GM19240 (cell line): ENCODE data around the gene SNRPD2.
"Not testable (repeated sequence)": the region's sequence is repeated elsewhere in the genome, so short reads cannot be mapped to it uniquely, and the experiment has no call there.

Experiments used
- DNase-seq: peaks from one replicate; pipeline ENCODE4 v3.0.0; 2011; ENCODE audit warnings: low spot score; ENCODE audit not compliant: insufficient read length

The SNRPD2 gene

DNA sequence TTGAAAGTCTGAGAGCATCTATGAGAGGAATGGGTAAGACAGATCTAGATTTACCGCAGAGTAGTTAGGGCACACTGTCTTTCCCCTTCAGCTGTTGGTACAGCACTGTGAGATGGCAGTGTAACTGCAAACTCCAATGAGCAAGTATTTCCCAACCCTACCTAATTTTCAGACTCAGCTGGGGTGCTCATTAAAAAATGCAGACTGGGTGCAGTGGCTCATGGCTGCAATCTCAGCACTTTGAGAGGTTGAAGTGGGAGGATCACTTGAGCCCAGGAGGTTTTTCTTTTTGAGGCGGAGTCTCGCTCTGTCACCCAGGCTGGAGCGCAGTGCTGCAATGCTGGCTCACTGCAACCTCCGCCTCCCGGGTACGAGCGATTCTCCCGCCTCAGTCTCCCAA, 13.4 kb upstream of the SNRPD2 start:
- DNase-seq, result no peak

DNA sequence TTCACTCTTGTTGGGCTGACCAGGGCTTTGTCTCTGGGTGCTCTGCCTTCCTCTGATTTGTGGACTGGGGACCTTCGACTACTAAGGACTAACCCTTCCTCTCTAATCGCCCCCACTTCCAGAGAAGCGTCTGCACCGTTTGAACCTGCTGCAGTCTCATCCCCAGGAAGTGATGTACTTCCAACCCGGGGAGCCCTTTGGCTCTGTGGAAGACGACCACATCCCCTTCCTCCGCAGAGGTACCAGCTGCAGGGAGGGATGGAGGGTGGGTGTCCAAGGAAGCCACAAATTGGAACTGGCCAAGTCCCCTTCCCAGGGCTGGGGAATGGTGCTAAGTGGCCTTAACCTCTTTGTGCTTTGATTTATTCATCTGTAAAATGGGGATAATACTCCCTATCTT, 9.9 kb upstream of the SNRPD2 start:
- no peak for DNase-seq

DNA sequence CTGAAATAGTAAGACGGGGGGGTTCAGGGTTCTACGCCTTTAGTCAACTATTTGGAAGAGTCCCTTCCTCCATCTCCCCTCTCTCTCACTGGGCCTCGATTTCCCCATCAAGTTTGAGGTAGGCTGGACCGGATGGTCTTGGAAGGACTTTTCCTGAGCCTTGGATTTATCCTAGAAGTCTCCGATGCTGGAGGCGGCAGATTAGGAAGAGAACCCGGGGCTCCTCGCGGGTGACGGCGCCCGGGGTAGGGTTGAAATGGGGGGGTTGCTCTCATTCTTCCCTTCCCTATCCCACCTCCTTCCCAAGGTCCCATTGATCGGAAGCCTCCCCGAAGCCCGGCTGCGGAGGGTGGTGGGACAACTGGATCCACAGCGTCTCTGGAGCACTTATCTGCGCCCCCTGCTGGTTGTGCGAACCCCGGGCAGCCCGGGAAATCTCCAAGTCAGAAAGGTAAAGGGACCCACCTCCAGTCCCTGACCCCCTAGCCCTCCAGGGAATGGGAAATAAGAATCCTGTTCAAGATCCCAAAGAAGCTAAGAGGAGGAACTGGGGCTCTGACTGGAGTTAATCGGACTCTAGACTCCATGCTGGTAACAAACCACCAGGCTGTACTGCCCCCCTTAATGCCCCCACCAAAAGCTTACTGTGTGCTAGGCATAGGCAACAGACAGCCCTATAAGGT, 1.5 kb upstream of the SNRPD2 start:
- DNase-seq, result peak; percentile 58

DNA sequence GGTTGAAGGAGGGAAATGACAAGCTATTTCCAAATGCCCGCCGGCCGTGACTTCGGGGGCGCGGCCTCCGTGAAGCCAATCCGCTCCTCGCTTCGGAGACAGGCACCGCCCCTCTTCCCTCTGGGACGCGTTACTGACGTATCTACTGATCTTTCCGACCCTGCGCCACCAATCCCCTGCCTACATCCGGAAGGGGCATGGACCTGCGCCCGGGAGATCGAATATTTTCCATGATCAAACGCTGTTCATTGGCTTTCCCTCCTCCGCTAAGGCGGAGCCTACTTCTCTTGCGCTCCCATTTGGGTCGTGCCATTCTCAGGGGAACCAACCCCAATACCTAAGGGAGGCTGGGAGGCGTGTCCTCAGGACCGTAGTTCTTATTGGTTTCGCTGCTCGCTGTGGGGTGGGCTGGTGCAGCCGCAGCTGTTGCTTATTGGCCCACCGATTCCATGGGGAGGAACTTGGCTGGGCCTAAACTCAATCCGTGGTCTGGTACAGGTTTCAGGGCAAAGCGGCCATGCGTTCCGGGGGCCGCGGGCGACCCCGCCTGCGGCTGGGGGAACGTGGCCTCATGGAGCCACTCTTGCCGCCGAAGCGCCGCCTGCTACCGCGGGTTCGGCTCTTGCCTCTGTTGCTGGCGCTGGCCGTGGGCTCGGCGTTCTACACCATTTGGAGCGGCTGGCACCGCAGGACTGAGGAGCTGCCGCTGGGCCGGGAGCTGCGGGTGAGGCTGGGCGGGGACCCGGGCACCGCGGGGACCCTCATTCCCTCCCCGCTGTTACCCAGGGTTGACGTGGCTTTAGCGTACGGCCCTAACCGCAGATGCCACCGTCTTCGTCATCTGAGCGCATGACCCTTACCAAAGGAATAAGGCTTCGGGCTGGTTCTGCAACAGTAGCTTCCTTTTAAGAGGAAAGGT, 693 bp upstream of the SNRPD2 start, which contains the start of gene QPCTL:
QPCTL (plus strand) TSS at position 480 of the 919 bp plus-strand sequence; CDS start at position 518, 38 bp downstream.
- DNase-seq, result peak; percentile 88

DNA sequence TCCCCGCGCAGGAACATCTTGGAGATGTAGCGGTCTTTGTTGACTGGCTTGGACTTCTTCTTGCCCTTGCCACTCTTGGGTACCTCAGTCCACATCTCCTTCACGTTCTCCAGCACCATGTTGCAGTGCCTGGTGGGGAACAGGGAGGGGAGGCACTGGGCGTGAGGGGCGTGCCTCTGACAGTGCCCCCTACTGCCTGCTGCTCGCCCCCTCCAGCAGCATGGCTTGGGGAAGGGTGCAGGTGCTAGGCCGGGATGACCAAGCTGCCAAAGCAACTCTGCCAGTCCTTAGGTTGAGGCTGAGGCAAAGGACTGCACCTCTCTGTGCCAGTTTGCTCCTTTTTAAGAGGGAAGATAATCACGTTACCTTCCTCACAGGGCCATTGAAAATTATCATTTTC, 4.2 kb downstream of the SNRPD2 start:
- DNase-seq, result no peak

DNA sequence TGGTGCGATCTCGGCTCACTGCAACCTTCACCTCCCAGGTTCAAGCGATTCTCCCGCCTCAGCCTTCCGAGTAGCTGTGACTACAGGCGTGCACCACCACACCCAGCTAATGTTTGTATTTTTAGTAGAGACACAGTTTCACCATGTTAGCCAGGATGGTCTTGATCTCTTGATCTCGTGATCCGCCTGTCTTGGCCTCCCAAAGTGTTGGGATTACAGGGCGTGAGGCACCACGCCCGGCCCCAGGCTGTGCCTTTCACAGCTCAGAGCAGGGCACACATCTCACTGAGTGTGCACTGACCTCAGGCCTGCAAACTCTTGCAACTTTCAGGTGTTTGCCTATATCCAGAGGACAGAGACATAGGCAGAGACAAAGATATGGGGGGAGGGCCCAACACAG, 6.7 kb downstream of the SNRPD2 start:
- not testable (repeated sequence) for DNase-seq

DNA sequence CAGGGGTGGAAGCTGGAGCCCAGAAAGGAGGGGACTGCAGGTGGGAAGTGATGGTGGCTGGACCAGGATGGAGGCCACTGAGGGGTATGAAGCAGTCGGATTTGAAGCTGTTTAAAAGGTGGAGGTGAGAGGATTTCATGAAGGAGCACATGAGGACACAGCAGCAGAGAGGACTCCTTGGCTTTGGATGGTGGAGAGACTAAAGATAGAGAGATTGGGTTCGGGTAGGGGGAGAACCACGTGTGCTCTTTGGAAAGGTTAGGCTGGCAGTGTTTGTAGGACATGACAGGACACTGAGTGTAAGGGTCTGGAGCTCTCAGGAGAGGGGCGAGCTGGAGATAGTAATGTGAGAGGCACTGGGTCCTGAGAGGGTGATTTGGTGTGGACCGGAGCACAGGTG, 8.8 kb downstream of the SNRPD2 start:
- DNase-seq, result no peak

DNA sequence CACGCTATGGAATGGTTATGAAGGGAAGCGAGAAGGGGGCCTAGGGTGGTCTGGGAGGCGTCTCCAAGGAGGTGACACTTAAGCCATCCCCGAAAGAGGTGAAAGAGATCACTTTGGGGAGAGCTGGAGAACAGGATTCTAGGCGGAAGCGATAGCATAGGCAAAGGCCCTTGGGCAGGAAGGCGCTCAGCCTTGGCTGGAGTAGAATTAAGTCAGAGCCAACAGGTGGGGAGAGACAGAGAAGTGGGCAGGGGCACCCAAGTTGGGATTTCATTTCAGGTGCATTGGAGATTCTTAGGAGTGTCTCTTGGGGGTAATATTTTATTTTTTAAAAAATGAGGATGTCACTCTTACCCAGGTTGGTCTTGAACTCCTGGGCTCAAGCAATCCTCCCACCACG, 9.6 kb downstream of the SNRPD2 start:
- DNase-seq, result no peak

DNA sequence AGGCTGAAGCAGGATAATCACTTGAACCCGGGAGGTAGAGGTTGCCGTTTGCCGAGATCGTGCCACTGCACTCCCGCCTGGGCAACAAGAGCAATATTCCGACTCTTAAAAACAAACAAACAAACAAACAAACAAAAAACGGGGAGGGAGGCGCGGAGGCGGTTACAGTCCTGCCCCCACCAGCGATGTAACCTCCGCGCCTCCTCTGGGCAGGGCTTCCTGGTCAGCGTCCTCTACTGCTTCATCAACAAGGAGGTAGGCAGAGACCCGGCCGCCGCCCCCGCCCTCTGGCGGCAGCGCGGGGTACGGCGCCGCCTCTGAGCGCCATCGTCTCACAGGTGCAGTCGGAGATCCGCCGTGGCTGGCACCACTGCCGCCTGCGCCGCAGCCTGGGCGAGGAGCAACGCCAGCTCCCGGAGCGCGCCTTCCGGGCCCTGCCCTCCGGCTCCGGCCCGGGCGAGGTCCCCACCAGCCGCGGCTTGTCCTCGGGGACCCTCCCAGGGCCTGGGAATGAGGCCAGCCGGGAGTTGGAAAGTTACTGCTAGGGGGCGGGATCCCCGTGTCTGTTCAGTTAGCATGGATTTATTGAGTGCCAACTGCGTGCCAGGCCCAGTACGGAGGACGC, 10.2 kb downstream of the SNRPD2 start:
- DNase-seq, result peak; percentile 70

DNA sequence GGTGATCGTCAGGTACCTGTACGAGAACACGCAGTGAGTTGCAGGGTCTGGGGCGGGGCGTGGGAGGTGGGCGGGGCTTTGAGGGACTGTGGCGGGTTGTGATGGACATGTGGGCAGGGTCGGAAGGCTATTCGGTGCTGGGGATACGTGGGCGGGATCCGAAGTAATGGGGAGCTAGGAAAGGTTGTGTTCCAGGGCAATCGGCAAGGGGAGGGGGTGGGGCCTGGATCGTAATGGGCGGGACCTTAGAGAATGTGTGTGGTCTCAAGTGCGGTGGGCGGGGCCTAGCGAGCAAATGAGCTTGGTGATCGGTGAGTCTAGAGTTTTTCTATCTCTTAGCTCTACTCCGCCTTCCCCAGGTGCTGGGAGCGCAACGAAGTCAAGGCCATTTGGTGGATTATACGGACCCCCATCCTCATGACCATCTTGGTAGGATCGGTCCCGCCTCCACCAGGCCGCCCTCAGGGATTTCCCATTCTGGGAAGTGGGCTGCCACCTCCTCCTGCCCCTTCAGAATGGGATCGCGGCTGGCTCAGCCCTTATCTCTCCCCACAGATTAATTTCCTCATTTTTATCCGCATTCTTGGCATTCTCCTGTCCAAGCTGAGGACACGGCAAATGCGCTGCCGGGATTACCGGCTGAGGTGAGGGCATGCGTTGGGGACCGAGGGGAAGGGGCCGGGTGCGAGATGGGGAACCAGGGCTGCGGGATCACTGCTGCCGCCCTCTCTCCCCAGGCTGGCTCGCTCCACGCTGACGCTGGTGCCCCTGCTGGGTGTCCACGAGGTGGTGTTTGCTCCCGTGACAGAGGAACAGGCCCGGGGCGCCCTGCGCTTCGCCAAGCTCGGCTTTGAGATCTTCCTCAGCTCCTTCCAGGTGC, 14.2 kb downstream of the SNRPD2 start:
- peak; percentile 71 for DNase-seq

DNA sequence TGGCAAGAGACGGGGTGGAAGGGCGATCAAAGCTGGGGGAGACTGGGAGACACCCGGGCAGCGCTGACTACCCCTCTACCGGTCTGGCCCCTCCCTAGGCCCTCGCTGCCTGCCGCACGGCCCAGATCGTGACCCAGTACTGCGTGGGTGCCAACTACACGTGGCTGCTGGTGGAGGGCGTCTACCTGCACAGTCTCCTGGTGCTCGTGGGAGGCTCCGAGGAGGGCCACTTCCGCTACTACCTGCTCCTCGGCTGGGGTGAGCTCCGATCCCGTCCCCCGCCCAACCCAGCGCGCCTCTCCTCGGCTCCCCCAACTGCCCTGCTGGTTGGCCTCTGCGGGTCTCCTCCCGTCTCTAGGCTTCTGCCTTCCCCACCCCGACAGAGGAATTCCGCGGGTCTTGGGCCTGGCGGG, 14.9 kb downstream of the SNRPD2 start:
- DNase-seq, result no peak

DNA sequence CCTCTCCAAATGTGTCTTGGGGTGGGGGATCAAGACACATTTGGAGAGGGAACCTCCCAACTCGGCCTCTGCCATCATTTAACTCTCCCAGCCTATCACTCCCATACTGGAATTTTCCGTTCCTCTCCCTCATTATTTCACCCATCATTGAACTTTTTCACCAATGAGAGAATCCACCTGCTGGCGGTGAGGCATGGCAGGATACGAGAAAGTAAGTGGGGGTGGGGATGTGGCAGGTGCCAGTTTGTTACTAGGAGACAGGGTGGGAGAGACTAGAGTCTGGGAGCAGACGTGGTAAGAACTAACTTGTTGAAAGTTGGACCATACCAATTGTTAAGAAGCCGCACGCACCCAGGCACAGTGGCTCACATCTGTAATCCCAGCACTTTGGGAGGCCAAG, 16.8 kb downstream of the SNRPD2 start:
- DNase-seq, result no peak

DNA sequence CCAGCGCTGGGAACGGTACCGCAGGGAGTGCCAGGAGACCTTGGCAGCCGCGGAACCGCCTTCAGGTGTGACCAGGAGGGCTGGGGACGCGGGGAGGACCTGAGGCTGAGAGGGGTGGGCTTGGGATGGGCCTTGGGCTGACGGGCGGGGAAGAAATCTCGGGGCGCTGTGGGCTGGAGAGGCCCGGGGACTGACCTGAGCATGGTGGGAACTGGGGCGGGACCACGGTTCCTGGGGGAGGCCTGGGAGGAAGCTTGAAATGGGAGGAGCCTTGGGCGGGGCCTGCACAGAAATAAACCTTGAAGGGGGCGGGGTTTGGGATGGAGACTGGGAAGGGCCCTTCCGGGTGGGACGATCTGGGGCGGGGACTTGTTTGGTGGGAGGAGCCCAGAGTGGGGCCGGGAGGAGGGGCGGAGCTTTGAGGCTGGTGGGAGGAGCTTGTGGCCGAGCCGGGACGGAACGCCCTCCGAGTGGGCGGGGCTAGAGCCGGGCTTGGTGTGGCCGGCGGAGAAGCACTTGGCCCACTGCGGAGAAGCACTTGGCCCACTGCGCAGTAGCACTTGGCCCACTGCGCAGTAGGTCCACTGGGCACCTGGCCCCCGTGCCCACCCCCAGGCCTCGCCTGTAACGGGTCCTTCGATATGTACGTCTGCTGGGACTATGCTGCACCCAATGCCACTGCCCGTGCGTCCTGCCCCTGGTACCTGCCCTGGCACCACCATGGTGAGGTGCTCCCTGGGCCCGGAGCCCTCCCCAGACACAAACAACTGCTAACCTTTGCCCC, 20.9 kb downstream of the SNRPD2 start:
- DNase-seq, result peak; percentile 77

DNA sequence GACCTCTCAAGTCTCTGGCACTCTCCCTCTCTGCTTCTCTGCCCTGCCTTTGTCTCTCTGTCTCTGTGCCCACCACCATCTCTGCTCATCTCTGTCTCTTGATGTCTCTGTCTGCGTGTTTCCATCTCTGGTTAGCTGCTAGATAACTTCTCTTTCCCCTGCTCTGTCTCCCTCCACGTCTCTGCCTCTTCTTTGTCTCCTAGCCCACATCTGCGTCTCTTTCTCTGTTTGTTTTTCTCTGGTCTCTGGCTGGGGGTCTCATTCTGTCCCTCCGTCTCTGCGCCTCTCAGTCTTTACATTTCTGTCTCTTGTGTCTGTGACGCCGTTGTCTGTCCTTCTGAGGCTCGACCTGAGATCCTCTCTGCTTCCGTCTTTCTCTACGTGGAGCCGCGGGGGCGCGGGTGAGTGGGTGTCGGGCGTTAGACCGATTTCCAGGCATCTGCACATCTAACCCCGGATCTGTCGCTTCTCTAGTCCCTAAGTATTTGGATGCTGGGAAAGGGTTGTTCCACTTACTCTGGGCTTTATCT, 23.3 kb downstream of the SNRPD2 start:
- DNase-seq, result peak; percentile 22

DNA sequence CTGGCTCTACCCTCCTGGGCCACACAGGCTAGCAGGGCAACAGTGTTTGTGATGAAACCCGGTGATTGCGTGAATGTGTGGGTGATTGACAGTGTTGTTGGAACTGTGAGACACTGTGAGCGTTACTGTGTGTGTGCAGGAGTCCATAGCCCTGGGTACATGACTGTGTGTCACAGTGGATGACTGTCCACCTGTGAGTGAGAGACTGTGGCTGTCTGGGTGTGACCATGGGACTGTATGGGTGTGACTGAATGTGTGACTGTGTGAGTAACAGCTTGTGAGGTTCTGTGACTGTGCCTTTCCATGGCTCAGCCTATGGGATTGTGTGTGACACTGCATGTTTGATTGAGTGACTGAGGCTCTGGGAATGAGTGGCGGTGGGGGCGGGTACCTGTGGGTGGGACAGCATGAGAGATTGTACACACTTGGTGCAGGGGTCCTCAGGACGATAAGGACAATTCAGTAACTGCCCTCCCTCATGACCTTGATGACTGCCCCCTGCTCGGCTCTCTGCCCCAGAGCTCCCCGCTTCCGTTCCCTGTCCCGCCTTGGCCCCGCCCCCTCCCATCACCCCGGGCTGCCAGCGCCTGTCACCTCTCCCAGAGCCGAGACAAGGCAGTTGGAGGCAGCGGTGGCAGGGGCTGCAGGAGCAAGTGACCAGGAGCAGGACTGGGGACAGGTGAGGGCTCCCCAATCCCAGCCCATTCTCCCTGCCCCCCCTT, 24.0 kb downstream of the SNRPD2 start, which contains the start of gene GIPR:
GIPR (plus strand) TSS at position 602 of the 722 bp plus-strand sequence. CDS start 1,300 bp downstream, outside the sequence.
- peak; percentile 83 for DNase-seq

DNA sequence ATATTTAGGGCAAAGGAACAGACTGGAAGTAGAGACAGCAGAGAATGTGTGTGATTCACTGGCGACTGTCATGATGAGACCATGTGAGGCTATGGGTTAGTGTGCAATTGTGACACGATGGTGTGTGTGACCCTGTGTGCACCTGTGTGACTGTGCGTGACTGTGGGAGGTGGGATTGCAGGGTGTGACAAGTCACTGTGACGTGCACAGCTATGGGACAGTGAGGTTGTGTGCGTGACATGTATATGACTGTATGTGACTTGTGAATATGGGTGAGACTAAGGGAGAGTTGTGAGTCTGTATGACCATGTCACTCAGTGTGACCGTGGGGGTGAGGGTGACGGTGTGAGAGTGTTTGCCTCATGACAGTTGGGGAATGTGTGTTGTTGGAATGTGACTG, 27.2 kb downstream of the SNRPD2 start:
- no peak for DNase-seq

DNA sequence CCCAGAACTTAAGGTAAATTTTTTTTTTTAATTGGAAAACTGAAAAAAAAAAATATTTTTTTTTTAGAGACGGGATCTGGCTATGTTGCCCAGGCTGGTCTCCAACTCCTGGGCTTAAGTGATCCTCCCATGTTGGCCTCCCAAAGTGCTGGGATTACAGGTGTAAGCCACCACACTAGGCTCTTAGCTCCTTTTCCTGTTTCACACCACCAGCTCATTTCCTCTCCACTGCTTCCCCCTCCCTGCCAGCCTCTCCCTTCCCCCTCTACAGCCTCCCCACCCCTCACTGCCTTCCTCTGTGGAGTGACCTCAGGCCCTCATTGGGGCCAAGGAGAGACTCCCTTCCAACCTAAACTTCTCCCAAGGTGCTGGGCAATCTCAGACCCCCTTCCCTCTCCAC, 28.0 kb downstream of the SNRPD2 start:
- no peak for DNase-seq

DNA sequence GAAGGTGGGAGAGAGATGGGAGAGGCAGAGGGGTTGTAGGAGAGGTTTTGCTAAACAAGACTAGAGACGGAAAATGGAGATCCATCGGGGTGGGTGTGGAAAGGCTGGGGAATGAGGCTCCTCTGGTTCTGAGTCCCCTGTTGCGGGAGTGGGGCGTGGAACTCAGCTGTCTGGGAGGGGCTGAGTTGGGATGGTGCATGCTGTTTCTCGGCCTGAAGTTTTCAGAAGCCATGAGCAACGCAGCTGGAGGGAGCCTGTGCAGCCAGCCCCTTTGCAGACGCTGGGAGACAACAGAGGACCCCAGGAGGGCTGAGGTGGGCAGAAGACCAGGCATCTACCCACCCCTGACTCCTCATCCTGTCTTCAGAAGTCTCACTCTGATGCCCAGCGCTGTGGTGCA, 31.1 kb downstream of the SNRPD2 start:
- no peak for DNase-seq

DNA sequence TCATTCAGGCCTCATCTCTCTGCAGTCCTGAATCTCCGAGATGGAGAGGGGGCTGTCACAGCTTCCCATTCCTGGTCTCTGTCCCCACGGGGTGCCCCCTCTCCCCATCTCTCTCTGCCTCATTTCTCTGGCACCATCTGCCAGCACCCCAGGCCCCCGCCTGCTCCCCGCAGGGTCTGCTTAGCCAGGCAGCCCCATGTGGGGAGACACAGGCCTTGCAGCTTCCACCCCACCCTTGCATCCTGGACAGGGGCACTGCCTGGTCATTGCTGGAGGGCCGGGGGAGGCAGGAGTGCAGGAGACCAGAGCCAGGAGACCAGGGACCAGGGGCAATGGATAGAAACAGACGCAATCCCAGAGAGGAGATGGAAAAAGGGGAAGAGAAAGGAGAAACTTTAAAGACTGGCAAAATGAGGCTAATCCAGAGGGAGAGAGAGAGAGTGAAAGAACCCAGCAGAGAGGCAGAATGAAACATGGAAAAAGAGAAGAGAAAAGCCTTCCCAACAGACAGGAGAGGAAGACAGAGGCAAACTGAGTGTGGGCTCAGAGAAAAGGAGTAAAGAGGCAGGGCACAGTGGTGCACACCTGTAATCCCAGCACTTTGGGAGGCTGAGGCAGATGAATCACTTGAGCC, 32.5 kb downstream of the SNRPD2 start:
- no peak for DNase-seq
